Lower leg skin (tissue), 4 donors: ENCODE measurements around the gene NF1. TPM values are rescaled to one million over a fixed set of nuclear protein-coding genes. Genes with fewer than 3 reads are reported as not detected.
"Not testable (repeated sequence)": the region's sequence is repeated elsewhere in the genome, so short reads cannot be mapped to it uniquely, and the experiment has no call there.

ENCODE experiments used
- DNase-seq, 2 donors: peaks; one replicate each; pipeline ENCODE4 v3.0.0-alpha.2; 2019; ENCODE audit warnings: low spot score in 2 of 2
- H3K4me3 ChIP-seq: fragments of 200-600 bp; sonication (generic); 2 replicates; pipeline ENCODE4 v1.5.1; 2017; ENCODE audit warnings: mild to moderate bottlenecking, low read depth; ENCODE audit not compliant: poor library complexity, severe bottlenecking
- CTCF ChIP-seq, 3 donors: fragments of 450-650 bp; IDR thresholded peaks; one replicate each; pipeline ENCODE4 v1.5.1; 2016; ENCODE audit warnings: antibody characterized with exemption in 3 of 3, mild to moderate bottlenecking in 3 of 3, moderate library complexity in 2 of 3
- POLR2A ChIP-seq, 2 donors: fragments of 450-650 bp; IDR thresholded peaks; one replicate each; pipeline ENCODE4 v1.6.1; 2016 to 2017; ENCODE audit warnings: antibody characterized with exemption in 2 of 2, mild to moderate bottlenecking in 1 of 2, moderate library complexity in 1 of 2
- WGBS, 2 donors: methylation state at CpG; one replicate each; pipeline ENCODE4 v1.1.5; 2018; 5-methylcytosine and 5-hydroxymethylcytosine counted together
- intact Hi-C: fragments of 100-400 bp; cut with DNase I; formaldehyde crosslinking; loops from one replicate; pipeline ENCODE4 v1.15.0; 2023; ENCODE audit warnings: low total_unique reads
- total RNA-seq, 4 donors: library from RNA; depleted of rRNA; stranded (reverse); fragments of >200 nt; gene quantifications; one replicate each; pipeline ENCODE4 v1.1.0, GENCODE V29; 2016

The NF1 gene
- total RNA-seq, 4 donors from 2014 or later: 27.5 to 48.6 (median 34.3) TPM

- no peak for DNase-seq
- 66 to 67% methylated on average over 4 of the region's 4 CpGs for WGBS, 2 donors
- intact Hi-C loops: no loop called here
- no peak overlapping the region for H3K4me3 ChIP-seq
- TF ChIP-seq CTCF (IDR thresholded peaks at IDR 0.05): no peak
- no peak for TF ChIP-seq POLR2A (IDR thresholded peaks at IDR 0.05)
These were observed 21.4 kb upstream of the NF1 start for GRCh38 chr17:31073411-31073810.

DNA sequence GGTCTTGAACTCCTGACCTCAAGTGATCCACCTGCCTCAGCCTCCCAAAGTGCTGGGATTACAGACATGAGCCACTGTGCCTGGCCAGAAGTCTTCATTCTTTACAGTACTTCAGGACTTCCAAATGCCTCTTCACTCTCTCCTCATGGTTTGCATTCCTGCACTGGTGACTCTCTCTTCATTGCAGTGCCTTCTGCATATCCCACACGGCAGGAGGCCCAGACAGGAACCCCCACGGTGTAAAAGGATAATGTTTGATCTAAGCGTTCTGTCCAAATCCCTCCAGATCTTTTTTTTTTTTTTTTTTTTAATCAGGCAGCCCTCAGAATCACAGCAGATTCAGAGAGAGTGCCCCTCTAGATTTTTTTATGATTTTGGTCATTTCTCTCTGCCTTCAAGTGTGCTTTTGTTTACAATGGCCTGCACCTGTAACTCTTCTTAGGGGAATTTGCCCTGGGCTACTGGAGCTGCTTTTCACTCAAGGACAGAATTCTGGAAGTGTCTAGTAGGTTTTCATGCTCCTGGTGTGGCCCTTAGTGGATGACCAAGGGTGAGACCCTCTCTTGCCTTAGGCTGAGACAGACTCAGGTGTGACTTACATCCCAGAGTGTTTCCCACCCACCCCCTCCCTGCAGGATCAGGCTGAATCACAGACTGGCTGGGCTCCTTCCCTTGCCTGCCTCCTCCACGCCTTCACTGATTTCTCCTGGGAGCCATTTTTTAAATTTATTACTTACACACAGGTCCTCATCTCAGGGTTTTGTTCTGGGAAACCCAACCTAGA lies 19.8 kb upstream of the NF1 start:
- intact Hi-C loops: no loop called here
- WGBS, 2 donors: 56 to 64% methylated on average over 4 of the region's 4 CpGs
- H3K4me3 ChIP-seq: no peak overlapping the region
- no peak for DNase-seq
- TF ChIP-seq CTCF (IDR thresholded peaks at IDR 0.05): no peak
- TF ChIP-seq POLR2A (IDR thresholded peaks at IDR 0.05): no peak

DNA sequence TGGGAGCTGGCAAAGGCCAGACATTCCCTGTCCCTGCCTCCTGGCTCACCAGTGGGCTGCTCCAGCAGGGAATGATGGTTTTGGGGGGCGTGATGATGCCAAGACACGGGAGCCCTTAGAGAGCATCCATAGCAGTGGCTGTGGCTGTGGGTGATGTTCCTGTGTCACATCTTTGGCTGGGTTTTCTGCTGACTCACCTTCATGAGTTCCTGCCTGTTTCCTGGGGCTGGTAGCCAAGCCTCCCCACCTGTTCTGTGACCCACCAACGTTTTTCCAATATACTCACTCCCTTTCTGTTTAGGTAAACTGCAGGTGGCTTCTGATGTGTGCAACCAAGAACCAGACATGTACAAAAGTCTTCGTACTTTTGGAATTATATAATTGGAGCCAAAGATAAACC lies 16.5 kb upstream of the NF1 start:
- intact Hi-C loops: no loop called here
- DNase-seq: no peak
- H3K4me3 ChIP-seq: no peak overlapping the region
- TF ChIP-seq POLR2A (IDR thresholded peaks at IDR 0.05): no peak
- TF ChIP-seq CTCF (IDR thresholded peaks at IDR 0.05): no peak
- WGBS, 2 donors: 52 to 63% methylated on average over 4 of the region's 4 CpGs

DNA sequence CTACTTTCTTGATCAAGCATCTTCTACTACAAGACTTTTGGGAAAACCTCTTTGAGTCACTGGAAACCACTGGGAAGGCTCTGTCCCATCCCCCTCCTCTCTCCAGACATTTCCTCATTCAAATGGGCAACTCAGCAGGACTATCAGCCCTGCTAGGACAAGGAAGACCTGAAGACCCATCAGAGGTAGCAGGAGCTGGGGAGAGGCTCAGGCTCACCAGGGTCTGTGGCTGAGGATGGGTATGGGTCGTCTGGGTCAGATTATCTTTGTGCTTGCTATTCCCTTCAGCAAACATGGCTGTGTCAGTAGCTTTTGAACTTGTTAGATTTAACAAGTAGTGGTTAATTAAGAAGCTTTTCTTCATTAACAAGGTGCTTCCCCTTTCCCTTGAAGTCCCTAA lies 15.0 kb upstream of the NF1 start:
- TF ChIP-seq CTCF (IDR thresholded peaks at IDR 0.05) (no peak), POLR2A (IDR thresholded peaks at IDR 0.05) (no peak)
- intact Hi-C loops: no loop called here
- H3K4me3 ChIP-seq: no peak overlapping the region
- DNase-seq: no peak
- 74 to 81% methylated on average over 1 of the region's 1 CpG for WGBS, 2 donors

DNA sequence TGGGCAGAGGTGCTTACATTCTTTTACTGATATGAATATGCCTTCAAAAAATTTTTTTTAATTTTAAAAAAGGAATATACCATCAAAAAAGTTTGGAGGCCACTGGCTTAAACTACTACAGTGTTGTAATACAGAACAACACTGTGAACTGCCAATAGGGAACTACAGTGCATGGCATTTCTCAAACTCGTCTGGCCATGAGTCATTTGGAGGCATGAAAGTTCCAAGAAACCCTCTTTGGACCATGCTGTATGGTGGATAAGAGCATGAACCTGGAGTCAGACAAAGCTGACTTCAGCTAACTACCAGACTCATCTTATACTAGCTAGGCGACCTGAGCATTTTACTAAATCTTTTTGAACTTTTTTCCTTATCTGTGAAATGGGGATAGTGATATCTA lies 9.2 kb upstream of the NF1 start:
- DNase-seq: no peak
- WGBS, 2 donors: 62 to 65% methylated on average over 2 of the region's 2 CpGs
- TF ChIP-seq CTCF (IDR thresholded peaks at IDR 0.05) (no peak), POLR2A (IDR thresholded peaks at IDR 0.05) (no peak)
- intact Hi-C loops: no loop called here
- H3K4me3 ChIP-seq: no peak overlapping the region

DNA sequence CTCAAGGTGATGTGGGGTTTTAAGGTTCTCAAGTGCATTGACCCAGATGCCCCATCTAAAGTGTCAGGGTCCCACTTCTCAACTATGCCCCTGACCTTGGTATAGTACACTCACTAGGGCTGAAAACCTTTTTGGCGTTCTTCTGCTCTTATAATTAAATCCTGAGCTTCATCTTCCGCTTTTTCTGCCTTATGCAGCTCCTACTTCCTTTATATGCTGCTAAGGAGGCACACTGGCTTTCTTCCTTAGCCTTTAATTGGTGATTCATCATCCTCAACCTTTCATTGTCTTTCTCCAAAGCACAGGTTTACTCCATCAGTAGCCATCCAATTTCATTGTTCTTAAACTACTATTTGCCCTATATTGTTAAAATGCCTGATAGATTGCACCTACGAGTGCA lies 5.3 kb upstream of the NF1 start:
- DNase-seq: no peak
- no peak overlapping the region for H3K4me3 ChIP-seq
- intact Hi-C loops: no loop called here
- WGBS, 2 donors: 94 to 96% methylated on average over 3 of the region's 3 CpGs
- no peak for TF ChIP-seq CTCF (IDR thresholded peaks at IDR 0.05)
- TF ChIP-seq POLR2A (IDR thresholded peaks at IDR 0.05): no peak

- 96 to 97% methylated on average over 3 of the region's 3 CpGs for WGBS, 2 donors
- intact Hi-C loops, H3K4me3 ChIP-seq, DNase-seq: not testable (repeated sequence)
These were observed 4.1 kb upstream of the NF1 start for GRCh38 chr17:31090650-31091049.
